ENCODE measurements around the gene STK16. TPM values are rescaled to one million over a fixed set of nuclear protein-coding genes. Genes with fewer than 3 reads are reported as not detected.

STK16 gene
- total RNA-seq, 1 experiment from 2014 or later, result 21.6 TPM

DNA sequence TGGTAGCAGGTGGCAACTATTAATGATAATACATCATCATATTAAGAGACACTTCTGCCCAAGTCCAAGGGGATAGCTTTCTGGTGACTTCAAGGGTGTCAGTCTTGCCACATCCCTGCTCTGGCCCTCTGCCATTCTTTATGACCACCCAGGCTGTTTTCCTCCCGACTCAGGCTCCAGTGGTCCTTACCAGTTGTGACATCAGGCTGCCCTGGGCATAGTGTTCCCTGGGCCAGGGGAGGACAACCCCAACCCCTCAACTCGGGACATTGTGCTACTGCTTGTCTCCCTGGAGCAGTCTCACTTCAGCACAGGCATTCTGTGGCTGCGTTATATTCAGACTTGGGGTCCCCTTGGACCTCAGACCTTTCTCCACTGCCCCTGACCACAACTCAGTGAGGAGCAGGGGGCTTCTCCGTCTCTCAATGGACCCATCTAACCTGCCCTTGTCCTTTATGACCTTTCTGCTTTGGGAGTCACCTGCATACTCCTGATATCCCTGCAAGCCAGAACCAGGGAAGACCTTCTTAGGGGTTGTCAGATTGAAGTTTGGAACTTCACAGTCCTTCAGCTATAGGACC lies 46.7 kb downstream of the STK16 start:
- H3K4me2 ChIP-seq (ENCODE audit: insufficient read depth, insufficient read length, low read length), result no peak overlapping the region
- H3K4me1 ChIP-seq (ENCODE audit: insufficient read depth, low read length), result no peaks in the 10 kb centered on the region
- H3K14ac ChIP-seq (ENCODE audit: insufficient read depth, low read length), result no peak overlapping the region; the same call in 1 of the 2 replicates
- H3K56ac ChIP-seq (ENCODE audit: insufficient read length, low read depth, low read length), result no peak overlapping the region
- H2BK120ac ChIP-seq (ENCODE audit: low read depth, low read length, poor library complexity, severe bottlenecking), result no peak overlapping the region
- H2BK12ac ChIP-seq (ENCODE audit: insufficient read length, low read depth, low read length), result no peak overlapping the region
- no CpG with 5 or more reads among the region's 4 CpGs for WGBS (ENCODE audit: extremely low coverage, insufficient read length, low lambda C conversion rate)
- H3K9me3 Mint-ChIP-seq, result peaks cover 2 to 7% of the 10 kb centered on the region in 2 experiments; a peak in 3 of 5 replicates
- H3K23me2 ChIP-seq (ENCODE audit: insufficient read length, low read depth, low read length, poor library complexity, severe bottlenecking), result peaks cover 6% of the 10 kb centered on the region
- H4K20me1 ChIP-seq (ENCODE audit: control insufficient read depth, insufficient read depth, insufficient read length), result no peaks in the 10 kb centered on the region
- H3T11ph ChIP-seq (ENCODE audit: low read length), result no peak overlapping the region
- no peak overlapping the region for H2BK20ac ChIP-seq (ENCODE audit: low read depth, low read length, poor library complexity, severe bottlenecking)
- H2AK5ac ChIP-seq (ENCODE audit: insufficient read length, low read length), result no peak overlapping the region
- no peak overlapping the region for H2AFZ ChIP-seq (ENCODE audit: low read length)
- no peak overlapping the region for H3K18ac ChIP-seq (ENCODE audit: insufficient read length, low read depth, low read length)
- no peaks in the 10 kb centered on the region for H3K9me3 ChIP-seq (ENCODE audit: control insufficient read depth, low read depth, low read length)
- no peak overlapping the region for H2BK15ac ChIP-seq (ENCODE audit: low read depth, low read length)
- no peak overlapping the region; a peak in 1 of 7 replicates for H3K27ac Mint-ChIP-seq
- no peak overlapping the region for H4K5ac ChIP-seq (ENCODE audit: insufficient read length, low read depth, low read length)
- no peak for DNase-seq
- H3K27ac ChIP-seq (ENCODE audit: insufficient read length, low read depth, low read length), result no peak overlapping the region
- no peak overlapping the region for H3K4me3 Mint-ChIP-seq
- peaks cover 10 to 11% of the 10 kb centered on the region in 2 experiments for H3K4me1 Mint-ChIP-seq
- no peaks in the 10 kb centered on the region; the same call in 1 of the 2 replicates for H3K27me3 ChIP-seq (ENCODE audit: insufficient read depth, low read length)
- no peak overlapping the region for H4K8ac ChIP-seq (replicated peaks; ENCODE audit: insufficient read length, low read depth, low read length)
- no peak overlapping the region for H2BK5ac ChIP-seq (ENCODE audit: insufficient read length, low read length)
- no peaks in the 10 kb centered on the region for H3K79me1 ChIP-seq (ENCODE audit: insufficient read depth, low read depth, low read length, poor library complexity, severe bottlenecking)
- H3K23ac ChIP-seq (ENCODE audit: insufficient read length, low read depth, low read length), result no peak overlapping the region
- H3K36me3 Mint-ChIP-seq (ENCODE audit: insufficient read depth in 1 of 3, low read depth in 3 of 3), result peaks cover 0 to 4% (median 2%) of the 10 kb centered on the region in 3 experiments; a peak in 2 of 7 replicates
- no peaks in the 10 kb centered on the region for H3K79me2 ChIP-seq (ENCODE audit: insufficient read depth, low read length)
- H3K27me3 Mint-ChIP-seq (ENCODE audit: low read depth), result peaks cover 45% of the 10 kb centered on the region
- H3K4ac ChIP-seq (ENCODE audit: low read depth, low read length), result no peak overlapping the region
- H4K91ac ChIP-seq (ENCODE audit: insufficient read length, low read depth, low read length), result no peak overlapping the region
- no peak overlapping the region for H3K9ac ChIP-seq (ENCODE audit: extremely low read depth, insufficient read length, low read length)
- TF ChIP-seq, protein P1, sequence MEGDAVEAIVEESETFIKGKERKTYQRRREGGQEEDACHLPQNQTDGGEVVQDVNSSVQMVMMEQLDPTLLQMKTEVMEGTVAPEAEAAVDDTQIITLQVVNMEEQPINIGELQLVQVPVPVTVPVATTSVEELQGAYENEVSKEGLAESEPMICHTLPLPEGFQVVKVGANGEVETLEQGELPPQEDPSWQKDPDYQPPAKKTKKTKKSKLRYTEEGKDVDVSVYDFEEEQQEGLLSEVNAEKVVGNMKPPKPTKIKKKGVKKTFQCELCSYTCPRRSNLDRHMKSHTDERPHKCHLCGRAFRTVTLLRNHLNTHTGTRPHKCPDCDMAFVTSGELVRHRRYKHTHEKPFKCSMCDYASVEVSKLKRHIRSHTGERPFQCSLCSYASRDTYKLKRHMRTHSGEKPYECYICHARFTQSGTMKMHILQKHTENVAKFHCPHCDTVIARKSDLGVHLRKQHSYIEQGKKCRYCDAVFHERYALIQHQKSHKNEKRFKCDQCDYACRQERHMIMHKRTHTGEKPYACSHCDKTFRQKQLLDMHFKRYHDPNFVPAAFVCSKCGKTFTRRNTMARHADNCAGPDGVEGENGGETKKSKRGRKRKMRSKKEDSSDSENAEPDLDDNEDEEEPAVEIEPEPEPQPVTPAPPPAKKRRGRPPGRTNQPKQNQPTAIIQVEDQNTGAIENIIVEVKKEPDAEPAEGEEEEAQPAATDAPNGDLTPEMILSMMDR (conservative IDR thresholded peaks at IDR 0.05), result no peak
